GM12865 (cell line): ENCODE measurements around the gene MAOA.

ENCODE experiments used
- DNase-seq: peaks from one replicate; pipeline ENCODE4 v3.0.0; 2010; ENCODE audit warnings: low read depth
- H3K4me3 ChIP-seq: 2 replicates; pipeline ENCODE4 v1.5.1; 2011; ENCODE audit warnings: mild to moderate bottlenecking, low read depth, low read length, control low read depth
- CTCF ChIP-seq: IDR thresholded peaks from 2 replicates; pipeline ENCODE4 v1.5.1; 2011; ENCODE audit warnings: low read length, control low read depth, low read depth, inconsistent platforms; ENCODE audit not compliant: insufficient read depth; ENCODE audit errors: missing control alignments

MAOA gene

GRCh38 chrX:43699475-43699874, 43.4 kb downstream of the MAOA start:
- no peak for TF ChIP-seq CTCF
- DNase-seq, result no peak

GRCh38 chrX:43702079-43702524, 46.0 kb downstream of the MAOA start:
- TF ChIP-seq CTCF, result no peak
- H3K4me3 ChIP-seq, result no peak overlapping the region
- DNase-seq, result no peak

More at GRCh38 chrX:43699475-43699874, 43.4 kb downstream of the MAOA start:
- no peak overlapping the region for H3K4me3 ChIP-seq

- DNase-seq, result no peak
- TF ChIP-seq CTCF, result no peak
- H3K4me3 ChIP-seq, result no peak overlapping the region
Observed at GRCh38 chrX:43702660-43703059, 46.6 kb downstream of the MAOA start.

- TF ChIP-seq CTCF, result no peak
- DNase-seq, result no peak
- H3K4me3 ChIP-seq, result no peak overlapping the region
Observed at GRCh38 chrX:43703211-43703791, 47.2 kb downstream of the MAOA start.

GRCh38 chrX:43706786-43707370, 50.8 kb downstream of the MAOA start:
- TF ChIP-seq CTCF, result no peak
- no peak for DNase-seq
- no peak overlapping the region for H3K4me3 ChIP-seq

GRCh38 chrX:43707812-43708548, 51.9 kb downstream of the MAOA start:
- H3K4me3 ChIP-seq, result no peak overlapping the region
- no peak for TF ChIP-seq CTCF
- DNase-seq, result no peak
